H1 (cell line): ENCODE data around the gene AMOTL2. TPM values are rescaled to one million over a fixed set of nuclear protein-coding genes. Genes with fewer than 3 reads are reported as not detected.

ENCODE experiments used
- CTCF ChIA-PET: fragments of 300-600 bp; sonication (Branson Sonifier 250); formaldehyde crosslinking; loops from one replicate; lab custom pipeline; 2021; ENCODE audit not compliant: partially characterized antibody; lab: Charles Lee
- POLR2A ChIA-PET: fragments of 300-600 bp; sonication (Branson Sonifier 250); formaldehyde crosslinking; loops from one replicate; lab custom pipeline; 2021; ENCODE audit warnings: inconsistent platforms; ENCODE audit not compliant: partially characterized antibody; lab: Charles Lee
- DNase-seq, 2 experiments: peaks; one replicate each; pipeline versions ENCODE4 v3.0.0 to v3.0.0-alpha.2; 2010 to 2022; ENCODE audit warnings: low spot score in 2 of 2, low read depth in 1 of 2, mixed read lengths in 1 of 2
- FAIRE-seq: peaks from 2 replicates; lab custom pipeline; 2011; peaks lifted over from hg19 to GRCh38; lab: Jason Lieb, UNC
- H2AFZ ChIP-seq: 2 replicates; pipeline ENCODE4 v1.8.1; 2012; ENCODE audit warnings: low read length, inconsistent platforms
- H2AK5ac ChIP-seq: 2 replicates; pipeline ENCODE4 v1.6.1; 2013; ENCODE audit warnings: low read depth, low read length
- H2BK120ac ChIP-seq: replicated peaks from 2 replicates; pipeline ENCODE3; 2013; ENCODE audit warnings: low read depth, low read length, inconsistent platforms
- H2BK12ac ChIP-seq: 2 replicates; pipeline ENCODE4 v1.6.1; 2013; ENCODE audit warnings: low read depth, low read length
- H2BK15ac ChIP-seq: 2 replicates; pipeline ENCODE4 v1.6.1; 2013; ENCODE audit warnings: low read length
- H2BK20ac ChIP-seq: 2 replicates; pipeline ENCODE4 v1.6.1; 2013; ENCODE audit warnings: low read length
- H2BK5ac ChIP-seq: 2 replicates; pipeline ENCODE4 v1.6.1; 2013; ENCODE audit warnings: low read depth, low read length
- H3K14ac ChIP-seq: 2 replicates; pipeline ENCODE4 v1.6.1; 2013; ENCODE audit warnings: inconsistent platforms; ENCODE audit not compliant: insufficient read length
- H3K18ac ChIP-seq: 2 replicates; pipeline ENCODE4 v1.6.1; 2013; ENCODE audit warnings: low read length; ENCODE audit errors: extremely low read depth
- H3K23ac ChIP-seq: 2 replicates; pipeline ENCODE4 v1.6.1; 2013; ENCODE audit warnings: inconsistent platforms; ENCODE audit not compliant: insufficient read length
- H3K23me2 ChIP-seq: 2 replicates; pipeline ENCODE4 v1.6.1; 2013; ENCODE audit warnings: low read depth, low read length
- H3K27ac ChIP-seq: 2 replicates; pipeline ENCODE4 v1.6.1; 2011; ENCODE audit warnings: low read depth, low read length, inconsistent platforms
- H3K27me3 ChIP-seq, 4 experiments: replicated peaks in 1 of 4; 1 replicate in 1 of 4; 2 replicates in 3 of 4; pipeline versions ENCODE4 v1.6.1 to v1.8.1; 2011 to 2013; ENCODE audit warnings: low read length in 3 of 4, mild to moderate bottlenecking in 3 of 4, inconsistent platforms in 2 of 4, mixed read lengths in 2 of 4, moderate library complexity in 1 of 4; ENCODE audit not compliant: control insufficient read depth in 3 of 4, insufficient read depth in 3 of 4; ENCODE audit errors: extremely low read depth in 1 of 4
- H3K36me3 ChIP-seq, 4 experiments: 2 replicates each; pipeline versions ENCODE4 v1.6.1 to v1.8.1; 2011 to 2013; ENCODE audit warnings: mild to moderate bottlenecking in 4 of 4, low read length in 3 of 4, moderate library complexity in 2 of 4, control low read depth in 1 of 4, inconsistent platforms in 1 of 4; ENCODE audit not compliant: insufficient read depth in 4 of 4, control insufficient read depth in 2 of 4
- H3K4ac ChIP-seq: replicated peaks from 2 replicates; pipeline ENCODE3; 2013; ENCODE audit warnings: low read length, low read depth, mixed read lengths, inconsistent platforms; ENCODE audit not compliant: insufficient read length
- H3K4me1 ChIP-seq, 4 experiments: replicated peaks in 1 of 4; 1 replicate in 1 of 4; 2 replicates in 3 of 4; pipeline versions ENCODE4 v1.6.1 to v1.8.1; 2011 to 2013; ENCODE audit warnings: low read length in 3 of 4, inconsistent platforms in 2 of 4, mixed read lengths in 1 of 4; ENCODE audit not compliant: insufficient read depth in 4 of 4, control insufficient read depth in 3 of 4
- H3K4me2 ChIP-seq, 2 experiments: 2 replicates each; pipeline versions ENCODE4 v1.6.1 to v1.8.1; 2011 to 2013; ENCODE audit warnings: low read depth in 2 of 2, low read length in 2 of 2, control low read depth in 1 of 2, inconsistent platforms in 1 of 2, mild to moderate bottlenecking in 1 of 2; ENCODE audit not compliant: insufficient read depth in 1 of 2
- H3K4me3 ChIP-seq, 4 experiments: fragments of 200-600, 300-600 bp in 1 of 4; sonication (generic), shearing (Covaris generic), sonication (Bioruptor Twin) in 1 of 4; 2 replicates each; pipeline versions ENCODE4 v1.5.1 to v1.8.1; 2011 to 2016; ENCODE audit warnings: low read length in 4 of 4, low read depth in 3 of 4, control low read depth in 2 of 4, inconsistent platforms in 2 of 4, mild to moderate bottlenecking in 2 of 4, mixed read lengths in 1 of 4, moderate library complexity in 1 of 4; ENCODE audit not compliant: insufficient read depth in 2 of 4; ENCODE audit errors: extremely low read depth in 1 of 4
- H3K56ac ChIP-seq: replicated peaks from 2 replicates; pipeline ENCODE3; 2013; ENCODE audit warnings: low read depth, mild to moderate bottlenecking, mixed read lengths, low read length, inconsistent platforms; ENCODE audit not compliant: insufficient read length
- H3K79me1 ChIP-seq: 2 replicates; pipeline ENCODE4 v1.6.1; 2013; ENCODE audit warnings: low read depth, low read length, control low read depth
- H3K79me2 ChIP-seq, 2 experiments: 2 replicates each; pipeline versions ENCODE4 v1.6.1 to v1.8.1; 2012 to 2013; ENCODE audit warnings: low read length in 2 of 2, mild to moderate bottlenecking in 2 of 2, inconsistent platforms in 1 of 2; ENCODE audit not compliant: insufficient read depth in 2 of 2, control insufficient read depth in 1 of 2
- H3K9ac ChIP-seq, 4 experiments: replicated peaks in 1 of 4; 1 replicate in 1 of 4; 2 replicates in 3 of 4; pipeline versions ENCODE4 v1.6.1 to v1.8.1; 2011 to 2013; ENCODE audit warnings: low read depth in 3 of 4, low read length in 3 of 4, control low read depth in 2 of 4, mild to moderate bottlenecking in 2 of 4, moderate library complexity in 2 of 4, inconsistent platforms in 1 of 4; ENCODE audit errors: extremely low read depth in 1 of 4
- H3K9me3 ChIP-seq, 2 experiments: 2 replicates each; pipeline versions ENCODE4 v1.6.1 to v1.8.1; 2012 to 2013; ENCODE audit warnings: mild to moderate bottlenecking in 2 of 2, moderate library complexity in 2 of 2, control low read depth in 1 of 2, inconsistent platforms in 1 of 2, low read depth in 1 of 2, low read length in 1 of 2, mixed read lengths in 1 of 2; ENCODE audit not compliant: insufficient read depth in 2 of 2
- H4K20me1 ChIP-seq, 2 experiments: replicated peaks in 1 of 2; 2 replicates each; pipeline versions ENCODE3 to v1.8.1; 2011 to 2013; ENCODE audit warnings: inconsistent platforms in 2 of 2, low read length in 2 of 2, mild to moderate bottlenecking in 1 of 2; ENCODE audit not compliant: insufficient read depth in 2 of 2, control insufficient read depth in 1 of 2
- H4K5ac ChIP-seq: 2 replicates; pipeline ENCODE4 v1.6.1; 2013; ENCODE audit warnings: low read length, low read depth, mixed read lengths, inconsistent platforms; ENCODE audit not compliant: insufficient read length
- H4K8ac ChIP-seq: 2 replicates; pipeline ENCODE4 v1.8.0; 2013; ENCODE audit warnings: mild to moderate bottlenecking, moderate library complexity, low read length, inconsistent platforms; ENCODE audit not compliant: insufficient read depth; ENCODE audit errors: extremely low read depth
- H4K91ac ChIP-seq: replicated peaks from 2 replicates; pipeline ENCODE3; 2013; ENCODE audit warnings: low read length, mixed read lengths, inconsistent platforms; ENCODE audit not compliant: insufficient read length
- BCL11A ChIP-seq, 2 experiments: IDR thresholded peaks; one replicate each; pipeline ENCODE4 v1.6.1; 2011; ENCODE audit warnings: low read depth in 2 of 2, low read length in 2 of 2, mild to moderate bottlenecking in 2 of 2
- CBX5 ChIP-seq: fragments of 300-800, 300-1000 bp; sonication (generic); IDR thresholded peaks from 2 replicates; pipeline ENCODE4 v1.7.1; 2016; ENCODE audit warnings: antibody characterized with exemption, low read length, low read depth
- HDAC2 ChIP-seq, 2 experiments: fragments of 300-600 bp in 1 of 2; sonication (generic) in 1 of 2; IDR thresholded peaks; 2 replicates each; pipeline ENCODE4 v1.6.1; 2011 to 2012; ENCODE audit warnings: low read depth in 2 of 2, low read length in 2 of 2, mild to moderate bottlenecking in 2 of 2, moderate library complexity in 2 of 2, borderline replicate concordance in 1 of 2, inconsistent platforms in 1 of 2
- JUND ChIP-seq: IDR thresholded peaks from 2 replicates; pipeline ENCODE4 v1.6.1; 2011; ENCODE audit warnings: mild to moderate bottlenecking, improper control_type of control experiment, low read length
- KDM1A ChIP-seq: fragments of 200-600, 300-600 bp; sonication (generic); IDR thresholded peaks from 2 replicates; pipeline ENCODE4 v1.7.1; 2016; ENCODE audit warnings: mild to moderate bottlenecking, low read length, borderline replicate concordance
- KDM4A ChIP-seq: IDR thresholded peaks from one replicate; pipeline ENCODE4 v1.7.1; 2012; ENCODE audit warnings: low read depth, mild to moderate bottlenecking, moderate library complexity, low read length, inconsistent platforms; ENCODE audit not compliant: severe bottlenecking
- NRF1 ChIP-seq: IDR thresholded peaks from 2 replicates; pipeline ENCODE4 v1.6.1; 2011; ENCODE audit warnings: mild to moderate bottlenecking, low read depth, low read length, improper control_type of control experiment
- WGBS, 2 experiments: shearing (Covaris generic) in 1 of 2; methylation state at CpG; one replicate each; pipeline versions ENCODE4 v1.1.6 to v1.1.7; 2013 to 2015; ENCODE audit warnings: low lambda C conversion rate in 2 of 2, mixed read lengths in 2 of 2, inconsistent platforms in 1 of 2, low coverage in 1 of 2, missing lambda C conversion rate in 1 of 2; ENCODE audit not compliant: insufficient replicate concordance in 2 of 2, insufficient coverage in 1 of 2, insufficient read length in 1 of 2; ENCODE audit errors: extremely low coverage in 1 of 2, missing lambda C conversion rate in 1 of 2; 5-methylcytosine and 5-hydroxymethylcytosine counted together
- polyA plus RNA-seq, 7 experiments: library from polyadenylated mRNA; depleted of rRNA in 3 of 7; stranded (reverse) in 5 of 7; unstranded in 2 of 7; fragments of >200 nt in 5 of 7; fragments of 200-250 nt in 2 of 7; gene quantifications; 1 replicate in 5 of 7; 2 replicates in 1 of 7; 4 replicates in 1 of 7; pipeline versions ENCODE4 v1.2.1 to v1.2.3, GENCODE V29; 2011 to 2013; ENCODE audit warnings: missing spikeins in 2 of 7, mixed read lengths in 2 of 7
- total RNA-seq: library from RNA; stranded (reverse); fragmentation: NEBNext Ultra II Directional; extraction: Animal tissue kit (Norgen Biotek cat#: 25700); gene quantifications from 2 replicates; pipeline ENCODE4 v1.2.1, GENCODE V29; 2021
- TF ChIP-seq, protein P1 (sequence below): IDR thresholded peaks from 2 replicates; pipeline ENCODE4 v1.6.1; 2011; ENCODE audit warnings: low read depth, mild to moderate bottlenecking, low read length; ENCODE audit not compliant: insufficient read depth

AMOTL2 gene
- total and polyA plus RNA-seq, 2 of the 8 experiments (the other 6 are each of a cell fraction or from before 2014, with no cell fraction given), result 19.0 to 63.7 TPM

- Histone ChIP-seq H2AK5ac (peak overlapping the region; percentile 99), H2BK120ac (peak overlapping the region; percentile 63), H3K9me3 (no peaks in the 10 kb centered on the region), H3K23me2 (peaks cover 2% of the 10 kb centered on the region), H3K27me3 (no peaks in the 10 kb centered on the region; a peak in 1 of 7 replicates), H3K23ac (no peak overlapping the region), H3K4me2 (peak overlapping the region; percentile 55 to 62), H3K14ac (no peak overlapping the region), H2BK12ac (peak overlapping the region; percentile 99), H4K20me1 (peaks cover 0 to 6% of the 10 kb centered on the region in 2 experiments), H3K4me3 (peak overlapping the region in 3 of 4 experiments; percentile 1 to 44 (median 42); a peak in 5 of 8 replicates), H2BK20ac (peak overlapping the region; percentile 98; the same call in 1 of the 2 replicates), H2BK15ac (no peak overlapping the region), H4K5ac (peak overlapping the region; percentile 22), H3K4me1 (peaks cover 18 to 29% (median 26%) of the 10 kb centered on the region in 4 experiments), H3K56ac (no peak overlapping the region), H3K79me1 (peaks cover 7% of the 10 kb centered on the region; the same call in 1 of the 2 replicates), H2BK5ac (peak overlapping the region; percentile 100), H4K91ac (peak overlapping the region; percentile 91), H4K8ac (peak overlapping the region; percentile 96), H3K9ac (peak overlapping the region in 2 of 4 experiments; percentile 31 to 38; a peak in 3 of 7 replicates), H2AFZ (no peak overlapping the region), H3K4ac (no peak overlapping the region), H3K79me2 (no peaks in the 10 kb centered on the region), H3K18ac (peak overlapping the region; percentile 98), H3K27ac (peak overlapping the region; percentile 77), H3K36me3 (peaks cover 40 to 91% (median 65%) of the 10 kb centered on the region in 4 experiments)
- peak; percentile 88 to 92 for DNase-seq
- POLR2A ChIA-PET, result interaction anchor here (0.7 to 45.2 kb wide), 21 partner anchors 1 to 126 kb away, joined by 3 to 1731 read pairs (median 5); partner anchors contain the start of genes AMOTL2, ANAPC13, CEP63 and RYK
- 4% methylated on average over 12 of the region's 37 CpGs; no CpG with 5 or more reads in 1 of the 2 experiments for WGBS, 2 experiments
- peak; percentile 60 for FAIRE-seq
- CTCF ChIA-PET, result interaction anchor here (0.7 to 13.1 kb wide), 32 partner anchors 9 to 156 kb away, joined by 3 to 144 read pairs (median 5); partner anchors contain the start of gene AMOTL2
- no peak for TF ChIP-seq KDM1A
- TF ChIP-seq KDM4A, result peak; percentile 26
- TF ChIP-seq NRF1, result no peak
- TF ChIP-seq, protein P1, sequence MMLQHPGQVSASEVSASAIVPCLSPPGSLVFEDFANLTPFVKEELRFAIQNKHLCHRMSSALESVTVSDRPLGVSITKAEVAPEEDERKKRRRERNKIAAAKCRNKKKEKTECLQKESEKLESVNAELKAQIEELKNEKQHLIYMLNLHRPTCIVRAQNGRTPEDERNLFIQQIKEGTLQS, result no peak
- no peak for TF ChIP-seq CBX5
- 0 out of 4 replicates have a peak, but pooled peaks of 1 of the 2 experiments have one; percentile 25 for TF ChIP-seq HDAC2 (IDR thresholded peaks at IDR 0.05; ENCODE audit: borderline replicate concordance in 1 of 2, low read depth in 2 of 2, low read length in 2 of 2)
- no peak for TF ChIP-seq BCL11A (IDR thresholded peaks at IDR 0.05; ENCODE audit: low read depth in 2 of 2, low read length in 2 of 2)
- TF ChIP-seq JUND, result no peak
These were observed 9.9 kb downstream of the AMOTL2 start for GRCh38 chr3:134364061-134364935.
